ENCODE results near the gene HDAC9.

DNA sequence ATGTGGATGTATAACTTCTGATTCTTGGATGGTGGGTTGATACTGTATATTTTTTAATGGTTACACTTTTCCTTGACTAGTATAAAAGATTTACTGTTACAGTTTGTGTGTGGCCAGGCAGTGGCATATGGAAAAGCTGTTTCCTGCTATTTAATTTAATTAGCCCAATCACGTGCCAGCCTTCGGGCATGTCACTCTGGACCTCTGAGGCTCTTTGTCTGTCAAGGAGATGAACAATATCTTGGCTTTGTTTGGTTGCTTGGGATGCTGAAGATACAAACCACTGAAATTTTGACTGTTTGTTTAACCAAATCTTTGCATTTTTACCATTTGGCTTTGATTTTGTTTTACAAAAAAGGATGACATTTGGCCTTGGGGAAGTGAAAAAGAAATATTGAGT is 185.0 kb downstream of the HDAC9 start:
- TF ChIP-seq, protein P1, sequence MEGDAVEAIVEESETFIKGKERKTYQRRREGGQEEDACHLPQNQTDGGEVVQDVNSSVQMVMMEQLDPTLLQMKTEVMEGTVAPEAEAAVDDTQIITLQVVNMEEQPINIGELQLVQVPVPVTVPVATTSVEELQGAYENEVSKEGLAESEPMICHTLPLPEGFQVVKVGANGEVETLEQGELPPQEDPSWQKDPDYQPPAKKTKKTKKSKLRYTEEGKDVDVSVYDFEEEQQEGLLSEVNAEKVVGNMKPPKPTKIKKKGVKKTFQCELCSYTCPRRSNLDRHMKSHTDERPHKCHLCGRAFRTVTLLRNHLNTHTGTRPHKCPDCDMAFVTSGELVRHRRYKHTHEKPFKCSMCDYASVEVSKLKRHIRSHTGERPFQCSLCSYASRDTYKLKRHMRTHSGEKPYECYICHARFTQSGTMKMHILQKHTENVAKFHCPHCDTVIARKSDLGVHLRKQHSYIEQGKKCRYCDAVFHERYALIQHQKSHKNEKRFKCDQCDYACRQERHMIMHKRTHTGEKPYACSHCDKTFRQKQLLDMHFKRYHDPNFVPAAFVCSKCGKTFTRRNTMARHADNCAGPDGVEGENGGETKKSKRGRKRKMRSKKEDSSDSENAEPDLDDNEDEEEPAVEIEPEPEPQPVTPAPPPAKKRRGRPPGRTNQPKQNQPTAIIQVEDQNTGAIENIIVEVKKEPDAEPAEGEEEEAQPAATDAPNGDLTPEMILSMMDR (IDR thresholded peaks at IDR 0.05; ENCODE audit: low read depth, low read length, poor library complexity, severe bottlenecking): no peak
- no peak for TF ChIP-seq EZH2phosphoT487 (IDR thresholded peaks at IDR 0.05; ENCODE audit: borderline replicate concordance, low read length)

Data from DOHH2 (cell line).